Measurements from ENCODE around the gene ISX.
"Not testable (repeated sequence)": the region's sequence is repeated elsewhere in the genome, so short reads cannot be mapped to it uniquely, and the experiment has no call there.

Gene ISX

DNA sequence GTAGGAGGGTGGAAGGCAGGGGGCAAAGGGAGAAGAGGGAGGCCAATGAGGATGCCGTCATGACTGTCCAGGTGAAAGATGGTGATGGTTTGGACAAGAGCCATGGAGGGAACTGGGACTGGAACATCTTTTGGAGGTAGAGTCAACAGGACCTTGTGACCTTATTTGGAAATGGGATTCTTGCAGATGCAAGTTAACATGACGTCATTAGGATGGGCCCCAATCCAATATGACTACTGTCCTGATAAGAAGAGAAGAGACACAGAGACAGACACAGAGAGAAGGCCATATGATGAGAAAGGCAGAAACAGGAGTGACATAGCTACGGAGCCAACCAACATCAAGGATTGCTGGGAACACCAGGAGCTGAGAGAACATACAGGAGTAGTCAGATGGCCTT lies 31.0 kb upstream of the ISX start:
- no CpG with 5 or more reads among the region's 3 CpGs for WGBS (ENCODE audit: insufficient coverage, insufficient read length)
- no peak overlapping the region for H3K27ac ChIP-seq (ENCODE audit: low read length)
- H3K9me3 ChIP-seq (ENCODE audit: control insufficient read depth, insufficient read depth, low read length): no peaks in the 10 kb centered on the region
- no peaks in the 10 kb centered on the region for H3K27me3 ChIP-seq (ENCODE audit: control insufficient read depth, insufficient read depth, low read length)
- DNase-seq (ENCODE audit: low read depth, low spot score): no peak
- H3K4me3 ChIP-seq (ENCODE audit: low read length): no peak overlapping the region
- no peaks in the 10 kb centered on the region for H3K36me3 ChIP-seq (ENCODE audit: control insufficient read depth, insufficient read depth, low read length)
- no peaks in the 10 kb centered on the region for H3K4me1 ChIP-seq (ENCODE audit: control insufficient read depth, insufficient read depth, low read length)

DNA sequence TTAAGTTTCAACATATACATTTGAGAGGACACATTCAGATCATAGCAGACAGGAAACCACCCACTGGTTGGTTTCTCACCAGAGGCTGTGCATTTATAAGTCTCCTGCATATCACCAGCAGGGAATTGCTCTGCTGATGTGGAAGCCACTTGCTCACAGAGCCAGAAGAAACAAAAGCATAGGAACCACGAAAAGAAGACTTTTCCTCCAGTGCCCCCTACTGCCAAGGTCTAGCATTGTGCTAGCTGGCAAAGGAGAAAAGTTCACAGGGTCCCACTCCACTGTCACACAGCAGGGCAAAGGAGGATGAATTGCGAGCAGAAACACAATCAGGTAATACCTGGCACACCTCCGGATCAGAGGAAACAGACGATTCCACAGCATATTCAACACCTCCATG lies 28.9 kb upstream of the ISX start:
- Histone ChIP-seq H3K27ac (ENCODE audit: low read length) (no peak overlapping the region), H3K36me3 (ENCODE audit: control insufficient read depth, insufficient read depth, low read length) (no peaks in the 10 kb centered on the region), H3K9me3 (ENCODE audit: control insufficient read depth, insufficient read depth, low read length) (no peaks in the 10 kb centered on the region), H3K4me3 (ENCODE audit: low read length) (no peak overlapping the region), H3K4me1 (ENCODE audit: control insufficient read depth, insufficient read depth, low read length) (no peaks in the 10 kb centered on the region), H3K27me3 (ENCODE audit: control insufficient read depth, insufficient read depth, low read length) (no peaks in the 10 kb centered on the region)
- WGBS (ENCODE audit: insufficient coverage, insufficient read length): no CpG with 5 or more reads among the region's 4 CpGs
- DNase-seq (ENCODE audit: low read depth, low spot score): no peak

GRCh38 chr22:35039625-35040024 lies 26.3 kb upstream of the ISX start:
- no peak overlapping the region for H3K27ac ChIP-seq (ENCODE audit: low read length)
- H3K36me3 ChIP-seq (ENCODE audit: control insufficient read depth, insufficient read depth, low read length): no peaks in the 10 kb centered on the region
- H3K4me1 ChIP-seq (ENCODE audit: control insufficient read depth, insufficient read depth, low read length): no peaks in the 10 kb centered on the region
- WGBS (ENCODE audit: insufficient coverage, insufficient read length): no CpG with 5 or more reads among the region's 10 CpGs
- DNase-seq (ENCODE audit: low read depth, low spot score): no peak
- H3K9me3 ChIP-seq (ENCODE audit: control insufficient read depth, insufficient read depth, low read length): no peaks in the 10 kb centered on the region
- no peak overlapping the region for H3K4me3 ChIP-seq (ENCODE audit: low read length)
- H3K27me3 ChIP-seq (ENCODE audit: control insufficient read depth, insufficient read depth, low read length): no peaks in the 10 kb centered on the region

DNA sequence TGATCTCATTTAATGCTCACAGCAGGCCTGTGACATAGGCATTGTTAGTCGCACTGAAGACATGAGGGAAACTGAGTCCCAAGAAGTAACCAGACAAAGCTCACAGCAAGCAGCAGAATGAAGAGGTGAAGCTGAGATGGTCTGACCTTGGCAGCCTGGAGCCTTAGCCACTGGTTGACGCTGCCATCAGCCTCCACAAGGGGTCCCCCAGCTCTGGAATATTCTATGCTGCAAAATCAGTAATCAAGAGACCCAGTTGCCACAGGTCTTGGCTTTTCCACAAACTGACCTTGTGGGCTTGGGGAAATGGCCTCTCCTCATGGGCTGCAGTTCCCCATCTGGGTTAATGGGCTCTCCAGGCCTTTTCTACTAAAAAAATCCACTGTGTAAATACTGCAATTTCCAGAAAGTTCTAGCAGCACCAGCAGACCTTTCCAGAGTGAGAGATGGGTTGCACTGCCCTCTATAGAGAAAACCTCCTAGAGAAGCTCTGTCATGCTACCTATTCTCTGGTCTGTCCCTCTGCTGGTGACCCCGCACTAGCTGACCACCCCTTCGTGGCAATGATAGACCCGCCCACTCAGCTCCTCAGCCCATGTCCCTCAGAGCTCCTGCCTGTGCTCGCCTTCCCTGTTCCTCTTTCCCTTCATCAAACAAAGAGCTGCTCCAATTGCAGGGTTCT lies 22.6 kb upstream of the ISX start:
- DNase-seq (ENCODE audit: low read depth, low spot score): no peak
- Histone ChIP-seq H3K27me3 (ENCODE audit: control insufficient read depth, insufficient read depth, low read length) (no peaks in the 10 kb centered on the region), H3K27ac (ENCODE audit: low read length) (no peak overlapping the region), H3K4me1 (ENCODE audit: control insufficient read depth, insufficient read depth, low read length) (no peaks in the 10 kb centered on the region), H3K4me3 (ENCODE audit: low read length) (no peak overlapping the region), H3K9me3 (ENCODE audit: control insufficient read depth, insufficient read depth, low read length) (no peaks in the 10 kb centered on the region), H3K36me3 (ENCODE audit: control insufficient read depth, insufficient read depth, low read length) (no peaks in the 10 kb centered on the region)
- no CpG with 5 or more reads among the region's 6 CpGs for WGBS (ENCODE audit: insufficient coverage, insufficient read length)

- no peaks in the 10 kb centered on the region for H3K4me1 ChIP-seq (ENCODE audit: control insufficient read depth, insufficient read depth, low read length)
- no peaks in the 10 kb centered on the region for H3K36me3 ChIP-seq (ENCODE audit: control insufficient read depth, insufficient read depth, low read length)
- no peak for DNase-seq (ENCODE audit: low read depth, low spot score)
- H3K27me3 ChIP-seq (ENCODE audit: control insufficient read depth, insufficient read depth, low read length): no peaks in the 10 kb centered on the region
- WGBS (ENCODE audit: insufficient coverage, insufficient read length): no CpG with 5 or more reads among the region's 2 CpGs
- H3K27ac ChIP-seq (ENCODE audit: low read length): no peak overlapping the region
- no peak overlapping the region for H3K4me3 ChIP-seq (ENCODE audit: low read length)
- H3K9me3 ChIP-seq (ENCODE audit: control insufficient read depth, insufficient read depth, low read length): no peaks in the 10 kb centered on the region
These were observed 22.0 kb upstream of the ISX start for GRCh38 chr22:35043934-35044319.

GRCh38 chr22:35044607-35045390 lies 21.2 kb upstream of the ISX start:
- Histone ChIP-seq H3K4me1 (ENCODE audit: control insufficient read depth, insufficient read depth, low read length) (no peaks in the 10 kb centered on the region), H3K4me3 (ENCODE audit: low read length) (no peak overlapping the region), H3K27ac (ENCODE audit: low read length) (no peak overlapping the region), H3K27me3 (ENCODE audit: control insufficient read depth, insufficient read depth, low read length) (no peaks in the 10 kb centered on the region), H3K9me3 (ENCODE audit: control insufficient read depth, insufficient read depth, low read length) (no peaks in the 10 kb centered on the region), H3K36me3 (ENCODE audit: control insufficient read depth, insufficient read depth, low read length) (no peaks in the 10 kb centered on the region)
- DNase-seq (ENCODE audit: low read depth, low spot score): no peak
- WGBS (ENCODE audit: insufficient coverage, insufficient read length): no CpG with 5 or more reads among the region's 5 CpGs

DNA sequence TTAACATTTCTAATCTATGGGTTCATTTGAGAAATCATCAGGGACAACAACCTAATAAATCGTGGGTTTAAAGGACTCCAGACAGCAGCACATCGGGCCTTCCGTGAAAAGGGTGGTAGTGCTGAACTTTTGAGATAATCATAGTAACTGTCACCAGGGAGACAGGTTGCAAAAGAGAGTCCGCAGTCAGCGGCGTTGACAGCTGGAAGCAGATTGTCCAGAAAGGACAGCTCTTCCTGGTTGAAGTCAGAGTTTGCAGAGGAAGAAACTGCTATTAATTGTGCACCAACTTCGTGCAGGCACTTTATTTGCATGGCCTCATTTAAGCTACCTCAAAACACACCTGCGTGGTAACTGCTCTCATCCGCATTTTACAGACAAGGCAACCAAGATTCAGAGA lies 20.5 kb upstream of the ISX start:
- DNase-seq (ENCODE audit: low read depth, low spot score): no peak
- Histone ChIP-seq H3K9me3 (ENCODE audit: control insufficient read depth, insufficient read depth, low read length) (no peaks in the 10 kb centered on the region), H3K36me3 (ENCODE audit: control insufficient read depth, insufficient read depth, low read length) (no peaks in the 10 kb centered on the region), H3K27me3 (ENCODE audit: control insufficient read depth, insufficient read depth, low read length) (no peaks in the 10 kb centered on the region), H3K4me1 (ENCODE audit: control insufficient read depth, insufficient read depth, low read length) (no peaks in the 10 kb centered on the region), H3K4me3 (ENCODE audit: low read length) (no peak overlapping the region), H3K27ac (ENCODE audit: low read length) (no peak overlapping the region)
- no CpG with 5 or more reads among the region's 9 CpGs for WGBS (ENCODE audit: insufficient coverage, insufficient read length)

DNA sequence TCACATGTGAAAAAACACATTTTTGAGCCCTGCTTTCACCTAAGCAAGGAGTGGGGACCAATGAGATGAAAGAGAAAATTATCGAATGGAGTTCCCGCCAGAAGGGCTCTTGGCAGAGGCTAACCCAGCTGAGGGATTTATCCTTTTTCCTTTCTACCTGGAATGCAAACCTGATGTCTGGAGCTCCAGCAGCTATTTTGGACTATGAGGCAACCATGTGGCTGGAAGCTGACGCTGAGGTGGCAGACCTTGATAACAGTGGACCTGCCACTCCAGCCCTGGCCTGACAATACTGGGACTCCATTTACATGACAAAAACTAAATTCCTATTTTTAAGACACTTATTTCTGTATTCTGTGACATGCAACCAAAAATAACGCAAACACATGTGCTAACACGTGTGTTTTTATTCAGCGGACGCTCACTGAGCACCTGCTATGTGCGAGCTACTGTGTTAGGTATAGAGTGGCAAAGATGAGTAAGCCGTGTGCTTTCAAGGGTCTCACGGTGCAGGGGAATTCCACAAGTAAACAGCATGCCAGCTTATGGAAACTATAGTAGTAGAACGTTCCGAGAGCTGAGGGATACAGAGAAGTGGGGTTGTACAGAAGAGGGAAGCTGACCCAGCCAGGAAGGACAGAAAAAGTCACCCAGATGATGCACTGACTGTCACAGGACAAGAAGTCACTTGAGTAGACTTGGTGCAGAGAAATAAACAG lies 19.1 kb upstream of the ISX start:
- no CpG with 5 or more reads among the region's 12 CpGs for WGBS (ENCODE audit: insufficient coverage, insufficient read length)
- no peaks in the 10 kb centered on the region for H3K4me1 ChIP-seq (ENCODE audit: control insufficient read depth, insufficient read depth, low read length)

GRCh38 chr22:35050038-35050437 lies 15.9 kb upstream of the ISX start:
- not testable (repeated sequence) for H3K4me1 ChIP-seq (ENCODE audit: control insufficient read depth, insufficient read depth, low read length); H3K9me3 ChIP-seq (ENCODE audit: control insufficient read depth, insufficient read depth, low read length)
- no CpG with 5 or more reads among the region's 4 CpGs for WGBS (ENCODE audit: insufficient coverage, insufficient read length)

More for the DNA sequence above, 19.1 kb upstream of the ISX start:
- H3K36me3 ChIP-seq (ENCODE audit: control insufficient read depth, insufficient read depth, low read length): no peaks in the 10 kb centered on the region
- H3K9me3 ChIP-seq (ENCODE audit: control insufficient read depth, insufficient read depth, low read length): no peaks in the 10 kb centered on the region
- no peak overlapping the region for H3K27ac ChIP-seq (ENCODE audit: low read length)
- no peak for DNase-seq (ENCODE audit: low read depth, low spot score)
- H3K4me3 ChIP-seq (ENCODE audit: low read length): no peak overlapping the region
- no peaks in the 10 kb centered on the region for H3K27me3 ChIP-seq (ENCODE audit: control insufficient read depth, insufficient read depth, low read length)

GRCh38 chr22:35051013-35051535 lies 14.9 kb upstream of the ISX start:
- no peak for DNase-seq (ENCODE audit: low read depth, low spot score)
- Histone ChIP-seq H3K9me3 (ENCODE audit: control insufficient read depth, insufficient read depth, low read length) (no peaks in the 10 kb centered on the region), H3K4me1 (ENCODE audit: control insufficient read depth, insufficient read depth, low read length) (no peaks in the 10 kb centered on the region), H3K36me3 (ENCODE audit: control insufficient read depth, insufficient read depth, low read length) (no peaks in the 10 kb centered on the region), H3K27me3 (ENCODE audit: control insufficient read depth, insufficient read depth, low read length) (no peaks in the 10 kb centered on the region), H3K27ac (ENCODE audit: low read length) (no peak overlapping the region), H3K4me3 (ENCODE audit: low read length) (no peak overlapping the region)
- no CpG with 5 or more reads among the region's 6 CpGs for WGBS (ENCODE audit: insufficient coverage, insufficient read length)

More at GRCh38 chr22:35050038-35050437, 15.9 kb upstream of the ISX start:
- not testable (repeated sequence) for H3K27ac ChIP-seq (ENCODE audit: low read length); H3K27me3 ChIP-seq (ENCODE audit: control insufficient read depth, insufficient read depth, low read length); H3K36me3 ChIP-seq (ENCODE audit: control insufficient read depth, insufficient read depth, low read length); H3K4me3 ChIP-seq (ENCODE audit: low read length); DNase-seq (ENCODE audit: low read depth, low spot score)
